ENCODE results near the gene ROPN1L. TPM values are rescaled to one million over a fixed set of nuclear protein-coding genes. Genes with fewer than 3 reads are reported as not detected.
"Not testable (repeated sequence)": the region's sequence is repeated elsewhere in the genome, so short reads cannot be mapped to it uniquely, and the experiment has no call there.

ROPN1L gene
- total RNA-seq, 1 donor from 2014 or later, result 0.94 TPM

- DNase-seq (ENCODE audit: low spot score) (no peak), ATAC-seq (no peak)
- intact Hi-C loops (cut with DNase I), result no loop called here
Measured at GRCh38 chr5:10490927-10491672, 49.4 kb downstream of the ROPN1L start.

- no peak for ATAC-seq
- intact Hi-C loops (cut with DNase I), result no loop called here
- DNase-seq (ENCODE audit: low spot score), result no peak
Measured at GRCh38 chr5:10491673-10492026, 50.0 kb downstream of the ROPN1L start.

GRCh38 chr5:10493884-10494283 is 52.2 kb downstream of the ROPN1L start:
- ATAC-seq, result no peak
- intact Hi-C loops (cut with DNase I), result no loop called here
- DNase-seq (ENCODE audit: low spot score), result no peak

- ATAC-seq; intact Hi-C loops (cut with DNase I): not testable (repeated sequence)
Measured at GRCh38 chr5:10494497-10494896, 52.8 kb downstream of the ROPN1L start.

GRCh38 chr5:10497554-10497953 is 55.9 kb downstream of the ROPN1L start:
- DNase-seq (ENCODE audit: low spot score) (no peak), ATAC-seq (no peak)
- intact Hi-C loops (cut with DNase I), result no loop called here

More at GRCh38 chr5:10494497-10494896, 52.8 kb downstream of the ROPN1L start:
- DNase-seq (ENCODE audit: low spot score), result not testable (repeated sequence)

- no peak for ATAC-seq
- intact Hi-C loops (cut with DNase I), result no loop called here
- no peak for DNase-seq (ENCODE audit: low spot score)
Measured at GRCh38 chr5:10498350-10498749, 56.7 kb downstream of the ROPN1L start.

- intact Hi-C loops (cut with DNase I), result no loop called here
- DNase-seq (ENCODE audit: low spot score), result no peak
- ATAC-seq, result no peak
Measured at GRCh38 chr5:10499066-10499465, 57.4 kb downstream of the ROPN1L start.

GRCh38 chr5:10499776-10500175 is 58.1 kb downstream of the ROPN1L start:
- ATAC-seq (no peak), DNase-seq (ENCODE audit: low spot score) (no peak)
- intact Hi-C loops (cut with DNase I), result no loop called here

GRCh38 chr5:10500669-10501068 is 59.0 kb downstream of the ROPN1L start:
- DNase-seq (ENCODE audit: low spot score), result no peak
- no peak for ATAC-seq
- intact Hi-C loops (cut with DNase I), result no loop called here

GRCh38 chr5:10501554-10502075 is 59.9 kb downstream of the ROPN1L start:
- ATAC-seq, result peak; percentile 25
- intact Hi-C loops (cut with DNase I), result no loop called here
- DNase-seq (ENCODE audit: low spot score), result no peak

GRCh38 chr5:10502130-10502529 is 60.5 kb downstream of the ROPN1L start:
- ATAC-seq (no peak), DNase-seq (ENCODE audit: low spot score) (no peak)
- intact Hi-C loops (cut with DNase I), result no loop called here

- no peak for ATAC-seq
- intact Hi-C loops (cut with DNase I), result no loop called here
Measured at GRCh38 chr5:10502578-10502977, 60.9 kb downstream of the ROPN1L start.

GRCh38 chr5:10503321-10503720 is 61.6 kb downstream of the ROPN1L start:
- ATAC-seq (no peak), DNase-seq (ENCODE audit: low spot score) (no peak)
- intact Hi-C loops (cut with DNase I), result no loop called here

More at GRCh38 chr5:10502578-10502977, 60.9 kb downstream of the ROPN1L start:
- DNase-seq (ENCODE audit: low spot score), result no peak

- DNase-seq (ENCODE audit: low spot score), result no peak
- no peak for ATAC-seq
- intact Hi-C loops (cut with DNase I), result no loop called here
Measured at GRCh38 chr5:10503997-10504793, 62.5 kb downstream of the ROPN1L start.

GRCh38 chr5:10505517-10506095 is 63.9 kb downstream of the ROPN1L start:
- intact Hi-C loops (cut with DNase I), result no loop called here
- DNase-seq (ENCODE audit: low spot score) (no peak), ATAC-seq (no peak)

- ATAC-seq (no peak), DNase-seq (ENCODE audit: low spot score) (no peak)
- intact Hi-C loops (cut with DNase I), result no loop called here
Measured at GRCh38 chr5:10506535-10506934, 64.9 kb downstream of the ROPN1L start.

GRCh38 chr5:10507575-10508096 is 66.0 kb downstream of the ROPN1L start:
- ATAC-seq (no peak), DNase-seq (ENCODE audit: low spot score) (no peak)
- intact Hi-C loops (cut with DNase I), result no loop called here

- ATAC-seq (no peak), DNase-seq (ENCODE audit: low spot score) (no peak)
- intact Hi-C loops (cut with DNase I), result no loop called here
Measured at GRCh38 chr5:10509575-10509974, 67.9 kb downstream of the ROPN1L start.

- ATAC-seq (no peak), DNase-seq (ENCODE audit: low spot score) (no peak)
- intact Hi-C loops (cut with DNase I), result no loop called here
Measured at GRCh38 chr5:10511741-10512640, 70.3 kb downstream of the ROPN1L start.
